GM19463 (cell line): Measurements from ENCODE around the gene FAM151A.
"Not testable (repeated sequence)": the region's sequence is repeated elsewhere in the genome, so short reads cannot be mapped to it uniquely, and the experiment has no call there.

Experiments used
- ATAC-seq: cut with Tn5 transposase; IDR thresholded peaks from one replicate; pipeline ENCODE4 v1.9.1; 2021; ENCODE audit warnings: mild to moderate bottlenecking, moderate library complexity; ENCODE audit not compliant: unreplicated experiment

FAM151A gene

DNA sequence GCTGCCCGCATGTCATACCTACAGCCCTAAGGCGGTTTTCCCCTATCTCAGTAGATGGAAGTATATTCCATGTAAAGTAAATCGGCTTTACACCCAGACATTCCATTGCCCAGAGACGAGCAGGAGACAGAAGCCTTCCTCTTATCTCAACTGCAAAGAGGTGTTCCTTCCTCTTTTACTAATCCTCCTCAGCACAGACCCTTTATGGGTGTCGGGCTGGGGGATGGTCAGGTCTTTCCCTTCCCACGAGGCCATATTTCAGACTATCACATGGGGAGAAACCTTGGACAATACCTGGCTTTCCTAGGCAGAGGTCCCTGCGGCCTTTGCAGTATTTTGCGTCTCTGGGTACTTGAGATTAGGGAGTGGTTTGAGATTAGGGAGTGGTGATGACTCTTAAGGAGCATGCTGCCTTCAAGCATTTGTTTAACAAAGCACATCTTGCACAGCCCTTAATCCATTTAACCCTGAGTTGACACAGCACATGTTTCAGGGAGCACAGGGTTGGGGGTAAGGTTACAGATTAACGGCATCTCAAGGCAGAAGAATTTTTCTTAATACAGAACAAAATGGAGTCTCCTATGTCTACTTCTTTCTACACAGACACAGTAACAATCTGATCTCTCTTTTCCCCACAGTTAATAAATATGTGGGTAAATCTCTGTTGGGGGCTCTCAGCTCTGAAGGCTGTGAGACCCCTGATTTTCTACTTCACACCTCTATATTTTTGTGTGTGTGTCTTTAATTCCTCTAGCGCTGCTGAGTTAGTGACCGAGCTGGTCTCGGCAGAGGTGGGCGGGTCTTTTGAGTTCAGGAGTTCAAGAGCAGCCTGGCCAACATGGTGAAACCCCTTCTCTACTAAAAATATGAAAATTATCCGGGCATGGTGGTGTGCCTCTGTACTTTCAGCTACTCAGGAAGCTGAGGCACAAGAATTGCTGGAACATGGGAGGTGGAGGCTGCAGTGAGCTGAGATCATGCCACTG is 13.4 kb upstream of the FAM151A start:
- ATAC-seq = not testable (repeated sequence)

DNA sequence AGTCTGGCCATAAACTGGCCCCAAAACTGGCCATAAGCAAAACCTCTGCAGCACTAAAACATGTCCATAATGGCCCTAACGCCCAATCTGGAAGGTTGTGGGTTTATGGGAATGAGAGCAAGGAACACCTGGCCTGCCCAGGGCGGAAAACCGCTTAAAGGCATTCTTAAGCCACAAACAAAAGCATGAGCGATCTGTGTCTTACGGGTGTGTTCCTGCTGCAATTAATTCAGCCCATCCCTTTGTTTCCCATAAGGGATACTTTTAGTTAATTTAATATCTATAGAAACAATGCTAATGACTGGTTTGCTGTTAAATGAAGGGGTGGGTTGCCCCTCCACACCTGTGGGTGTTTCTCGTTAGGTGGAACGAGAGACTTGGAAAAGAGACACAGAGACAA is 12.5 kb upstream of the FAM151A start:
- ATAC-seq = not testable (repeated sequence)

DNA sequence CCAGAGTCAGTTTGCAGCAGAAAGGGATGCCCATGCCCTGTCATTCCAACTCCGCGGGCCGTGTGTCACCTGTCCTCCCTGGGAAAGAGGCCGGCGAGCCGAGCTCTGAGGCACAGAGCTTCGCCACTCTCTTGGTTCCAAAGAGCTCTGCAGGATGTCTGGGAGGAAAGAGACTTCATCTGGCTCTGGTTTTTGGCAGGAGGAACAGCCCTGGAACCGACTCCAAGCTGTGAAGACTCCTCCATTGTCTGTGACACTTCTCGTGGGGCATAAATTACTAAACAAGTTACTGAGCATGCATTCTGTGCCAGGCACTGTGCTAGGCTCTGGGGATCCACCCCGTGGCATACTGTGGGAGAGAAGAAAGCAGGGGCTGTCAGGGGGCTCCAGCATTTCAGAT is 3.9 kb upstream of the FAM151A start:
- ATAC-seq = no peak

DNA sequence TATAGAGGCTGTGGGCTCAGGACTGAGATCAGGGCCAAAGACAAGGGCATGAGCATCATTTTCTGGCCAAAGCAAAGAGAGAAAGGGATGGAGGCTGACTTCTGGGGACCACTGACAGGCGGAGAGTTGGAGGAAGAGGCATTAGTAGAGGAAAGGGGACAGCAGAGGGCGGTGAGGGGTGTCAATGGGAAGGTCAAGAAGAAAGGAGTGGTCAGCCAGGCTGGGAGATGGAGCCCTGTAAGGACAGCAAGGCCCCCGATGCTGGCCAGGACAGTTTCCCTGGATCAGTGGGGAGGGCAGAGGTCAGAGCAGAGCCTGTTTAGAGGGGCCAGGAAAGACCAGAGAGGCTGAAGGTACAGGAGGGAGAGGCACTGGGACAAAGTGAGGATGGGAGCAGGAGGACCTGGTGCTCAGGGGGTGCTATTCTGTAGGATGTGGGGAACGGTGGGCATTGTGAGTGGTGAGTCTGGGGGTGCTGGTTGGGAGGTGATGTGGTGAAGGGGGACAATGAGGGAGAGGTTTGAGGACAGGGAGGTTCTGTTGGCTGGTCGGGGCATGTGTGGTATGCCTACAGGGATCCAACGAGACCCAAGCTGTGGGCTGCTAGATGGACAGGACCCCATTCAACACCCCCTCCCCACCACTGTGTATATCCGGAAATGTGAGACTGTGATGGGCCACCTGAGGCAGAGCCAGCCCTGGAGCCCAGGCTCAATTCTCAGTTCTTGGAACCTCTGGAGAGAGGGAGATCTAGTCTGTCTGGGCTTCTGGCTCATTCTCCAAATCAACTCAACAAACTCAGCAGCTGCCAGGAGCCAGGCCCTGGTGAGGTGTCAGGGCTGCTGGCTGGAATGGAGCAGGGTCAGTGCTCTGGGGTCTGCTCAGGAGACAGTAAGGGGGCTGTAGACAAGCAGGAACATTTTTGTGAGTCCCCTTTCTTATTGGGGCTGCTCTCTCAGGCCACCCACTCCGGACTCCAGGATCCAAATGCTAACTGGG is 1.4 kb upstream of the FAM151A start:
- ATAC-seq = no peak

DNA sequence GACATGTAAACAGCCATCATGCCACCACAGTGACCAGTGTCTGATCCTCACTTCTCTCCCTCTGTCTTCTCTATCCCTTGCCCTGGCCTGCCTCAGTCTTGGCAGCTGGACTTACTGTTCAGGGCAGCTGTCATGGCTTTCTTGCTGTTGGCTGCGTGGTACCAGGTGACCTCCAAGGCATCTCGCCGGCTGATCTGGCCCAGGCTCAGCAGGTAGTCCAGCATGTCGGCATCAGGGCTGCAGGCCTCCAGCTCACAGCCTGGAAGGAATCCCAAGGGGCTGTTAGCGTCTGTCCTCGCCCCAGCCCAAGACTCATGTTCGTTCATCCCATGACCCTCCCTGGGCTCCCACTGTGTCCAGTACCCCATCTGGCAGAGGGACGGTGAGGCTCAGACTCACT is 3.6 kb downstream of the FAM151A start:
- no peak for ATAC-seq

DNA sequence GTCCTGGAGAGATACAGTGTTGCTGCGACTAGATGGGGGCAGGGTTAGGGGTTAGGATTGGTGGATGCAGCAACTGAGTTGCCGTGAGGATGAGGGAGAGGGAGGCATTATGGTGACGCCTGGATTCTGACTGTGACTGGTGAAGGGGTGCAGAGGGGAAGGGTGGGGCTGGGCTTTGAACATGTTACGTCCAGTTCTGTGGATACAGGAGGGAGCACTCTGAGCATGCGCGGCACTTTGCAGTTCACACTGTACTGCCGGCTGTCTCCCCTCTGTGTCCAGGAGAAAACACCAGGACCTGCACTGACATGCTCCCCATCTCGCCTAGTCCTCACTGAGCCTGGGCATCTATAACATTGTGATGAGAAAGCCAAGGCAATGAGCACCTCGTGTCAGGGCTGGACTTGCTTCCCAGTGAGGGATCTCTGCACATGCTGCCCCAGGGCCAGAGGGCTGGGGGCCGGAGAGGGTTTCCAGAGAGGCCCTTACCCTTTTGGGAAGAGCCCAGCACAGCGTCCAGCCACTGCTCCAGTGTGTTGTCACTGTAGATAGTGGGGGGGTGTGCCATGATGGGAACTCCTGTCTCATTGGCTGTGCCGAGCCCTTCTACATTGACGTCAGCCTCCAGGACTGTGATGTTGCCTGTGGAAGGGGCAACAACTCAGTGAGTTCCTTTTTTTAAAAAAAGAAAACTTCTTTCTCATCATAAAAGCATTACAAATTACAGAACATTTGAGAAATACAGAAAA is 7.6 kb downstream of the FAM151A start:
- no peak for ATAC-seq

DNA sequence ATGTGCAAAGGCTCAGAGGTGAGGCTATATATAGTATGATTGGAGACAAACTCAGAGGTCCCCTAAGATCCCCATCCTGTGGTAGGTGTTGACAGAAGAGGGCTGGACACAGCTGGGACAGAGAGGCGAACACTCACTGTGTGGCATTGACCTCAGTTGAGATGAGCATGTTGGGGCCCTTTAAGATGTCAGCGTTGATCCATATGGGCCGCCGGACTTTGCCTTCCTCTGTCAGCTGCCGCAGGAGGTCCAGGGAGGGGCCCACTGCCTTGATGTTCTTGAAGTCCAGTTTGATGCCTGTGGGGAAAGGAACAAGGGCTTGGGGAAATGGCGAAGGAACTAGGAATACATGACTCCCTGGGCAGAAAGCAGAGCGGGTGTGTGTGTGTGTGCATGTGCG is 8.8 kb downstream of the FAM151A start:
- no peak for ATAC-seq

DNA sequence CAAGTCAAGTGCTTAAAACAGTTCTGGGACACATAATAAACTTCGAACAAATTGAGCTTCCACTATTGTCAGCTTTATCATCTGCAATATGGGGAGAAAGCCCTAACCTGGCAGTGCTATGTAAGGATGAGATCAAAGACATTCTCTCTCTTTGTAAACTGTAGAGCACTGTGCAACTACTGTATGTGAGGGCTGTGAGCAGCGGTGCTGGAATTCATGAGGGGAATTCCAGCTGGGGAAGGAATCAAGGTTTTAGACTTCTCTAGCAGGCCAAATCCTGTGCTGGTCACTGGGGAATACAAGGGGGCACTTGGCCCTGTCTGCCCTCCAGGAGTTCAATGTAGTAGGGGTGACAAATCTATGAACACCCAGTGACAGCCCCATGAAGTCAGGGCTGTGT is 9.3 kb downstream of the FAM151A start:
- ATAC-seq = no peak

DNA sequence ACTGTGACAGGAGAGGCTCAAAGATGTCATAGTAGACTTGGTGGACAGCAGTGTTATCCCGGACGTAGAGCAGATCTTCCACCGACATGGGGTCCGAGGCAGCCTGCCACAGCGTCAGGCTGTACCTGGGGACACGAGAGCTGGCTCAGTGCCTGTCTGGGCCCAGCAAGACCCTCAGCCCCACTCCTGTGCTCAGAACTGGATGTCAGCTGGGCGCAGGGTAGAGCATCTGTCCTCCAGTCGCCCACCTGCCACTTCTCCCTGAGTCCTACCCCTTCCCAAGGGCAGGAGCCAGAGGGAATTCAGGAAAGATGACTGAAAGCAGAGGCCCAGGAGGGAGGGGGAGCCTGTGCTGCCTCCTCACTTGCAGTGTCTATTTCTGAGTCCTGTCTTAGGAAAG is 11.7 kb downstream of the FAM151A start:
- ATAC-seq = no peak

DNA sequence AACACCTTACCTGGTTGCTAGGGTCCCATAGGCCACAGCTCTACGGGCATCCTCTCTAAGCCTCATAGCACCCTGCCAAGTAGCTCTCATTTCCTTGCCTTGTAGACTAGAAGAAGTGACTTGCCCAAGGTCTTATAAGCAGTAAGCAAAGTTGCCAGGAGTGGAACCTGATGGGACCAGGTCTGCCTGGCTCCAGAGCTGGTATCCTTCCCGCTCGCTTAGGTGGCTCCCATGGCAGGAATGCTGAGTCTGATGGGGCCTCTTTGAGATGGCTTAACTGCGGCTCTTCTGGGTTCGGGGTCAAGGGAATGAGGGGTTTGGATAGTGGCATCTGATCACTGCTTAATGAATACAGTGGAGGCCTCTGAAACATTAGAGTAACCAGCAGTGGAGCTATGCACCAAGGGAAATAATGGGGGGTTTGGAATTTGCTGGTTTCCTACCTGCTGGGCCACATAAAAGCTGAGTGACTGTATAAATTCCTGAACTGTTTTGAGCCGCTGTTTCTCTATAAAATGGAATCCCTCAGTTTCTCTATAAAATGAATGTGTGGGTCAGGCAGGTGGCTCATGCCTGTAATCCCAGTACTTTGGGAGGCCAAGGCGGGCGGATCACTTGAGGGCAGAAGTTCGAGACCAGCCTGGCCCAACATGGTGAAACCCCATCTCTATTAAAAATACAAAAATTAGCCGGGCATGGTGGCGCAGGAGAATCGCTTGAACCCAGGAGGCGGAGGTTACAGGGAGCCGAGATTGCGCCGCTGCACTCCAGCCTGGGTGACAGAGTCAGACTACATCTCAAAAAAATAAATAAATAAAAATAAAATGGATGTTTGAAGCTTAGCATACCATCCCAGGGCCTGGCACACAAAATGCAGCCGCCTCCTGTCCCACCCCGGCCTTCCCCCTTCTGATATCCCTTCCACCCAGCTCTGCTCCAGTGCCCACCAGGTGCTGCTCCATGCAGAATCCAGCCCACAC is 12.4 kb downstream of the FAM151A start:
- no peak for ATAC-seq

DNA sequence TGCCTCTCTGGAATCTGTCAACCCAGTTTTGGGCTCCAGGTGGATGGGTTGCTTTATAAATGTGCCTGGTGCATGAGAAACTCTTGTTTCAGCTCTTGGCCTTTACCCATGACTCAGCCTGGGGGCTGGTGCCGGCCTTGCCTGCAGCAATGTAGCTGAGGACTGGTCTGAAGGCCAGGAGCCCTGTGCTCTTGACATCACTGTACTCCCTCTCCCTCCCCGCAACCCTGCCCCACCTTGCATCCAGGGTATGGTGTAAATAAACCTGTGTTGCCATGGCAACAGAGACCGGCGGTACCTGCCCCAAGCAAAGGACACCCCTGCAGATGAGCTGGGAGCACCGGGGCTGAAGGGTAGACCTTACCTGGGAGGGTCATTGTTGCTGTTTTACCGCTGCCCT is 13.3 kb downstream of the FAM151A start:
- ATAC-seq = no peak

DNA sequence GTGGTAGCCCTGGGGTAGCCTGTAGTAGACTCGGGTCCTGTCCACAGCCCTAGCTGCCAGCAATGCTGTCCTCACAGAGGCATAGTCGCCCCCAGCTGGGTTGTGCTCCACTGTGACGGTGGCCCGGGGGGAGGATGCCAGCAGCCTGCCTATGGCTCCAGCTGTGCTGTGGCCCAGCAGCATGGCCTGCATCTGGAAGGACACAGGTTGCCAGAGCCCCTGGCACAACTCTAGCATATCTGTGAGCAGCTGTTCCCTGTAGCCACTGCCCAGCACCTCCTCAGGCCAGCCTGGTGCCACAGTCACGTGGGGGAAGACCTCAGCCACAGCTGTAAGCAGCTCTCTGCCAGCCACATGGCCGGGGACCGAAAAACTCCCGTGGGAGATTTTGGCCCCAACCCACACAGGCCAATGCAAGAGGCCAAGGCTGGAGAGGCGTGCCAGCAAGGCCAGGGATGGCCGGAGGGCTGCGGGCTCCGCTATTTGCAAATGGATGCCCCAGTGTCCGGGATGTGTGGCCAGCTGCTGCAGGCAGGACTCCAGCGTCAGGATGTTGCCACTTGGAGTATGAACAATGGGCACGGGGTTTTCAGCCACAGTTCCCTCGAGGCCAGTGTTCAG is 13.9 kb downstream of the FAM151A start:
- ATAC-seq = no peak

DNA sequence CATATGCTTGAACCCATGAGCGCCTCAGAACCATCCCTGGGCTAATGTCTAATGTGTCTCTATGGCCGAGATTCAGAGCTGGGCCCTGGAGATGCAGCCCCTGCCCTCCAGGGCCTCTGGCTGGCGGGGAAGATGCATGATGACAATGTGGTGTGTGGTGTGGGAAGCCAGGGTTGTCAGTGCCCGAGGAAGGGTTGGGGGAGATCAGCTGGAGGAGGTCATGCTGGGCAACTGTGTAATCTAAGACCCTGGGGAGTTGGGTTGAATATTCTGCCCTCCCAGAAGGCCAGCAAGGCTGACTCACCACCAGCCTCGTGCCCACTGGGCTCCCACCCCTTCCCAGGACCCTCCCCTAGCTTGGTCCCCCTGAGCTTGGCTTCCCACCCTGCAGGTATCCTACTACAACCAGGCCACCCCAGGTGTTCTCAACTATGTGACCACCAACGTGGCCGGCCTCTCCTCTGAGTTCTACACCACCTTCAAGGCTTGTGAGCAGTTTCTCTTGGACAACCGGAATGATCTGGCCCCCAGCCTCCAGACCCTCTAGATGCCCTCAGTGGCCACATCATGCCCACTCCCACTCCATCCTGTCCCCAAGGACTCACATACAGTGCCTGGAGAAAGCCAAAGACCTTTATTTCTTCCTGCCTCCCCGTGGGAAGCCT is 14.6 kb downstream of the FAM151A start:
- ATAC-seq = no peak

DNA sequence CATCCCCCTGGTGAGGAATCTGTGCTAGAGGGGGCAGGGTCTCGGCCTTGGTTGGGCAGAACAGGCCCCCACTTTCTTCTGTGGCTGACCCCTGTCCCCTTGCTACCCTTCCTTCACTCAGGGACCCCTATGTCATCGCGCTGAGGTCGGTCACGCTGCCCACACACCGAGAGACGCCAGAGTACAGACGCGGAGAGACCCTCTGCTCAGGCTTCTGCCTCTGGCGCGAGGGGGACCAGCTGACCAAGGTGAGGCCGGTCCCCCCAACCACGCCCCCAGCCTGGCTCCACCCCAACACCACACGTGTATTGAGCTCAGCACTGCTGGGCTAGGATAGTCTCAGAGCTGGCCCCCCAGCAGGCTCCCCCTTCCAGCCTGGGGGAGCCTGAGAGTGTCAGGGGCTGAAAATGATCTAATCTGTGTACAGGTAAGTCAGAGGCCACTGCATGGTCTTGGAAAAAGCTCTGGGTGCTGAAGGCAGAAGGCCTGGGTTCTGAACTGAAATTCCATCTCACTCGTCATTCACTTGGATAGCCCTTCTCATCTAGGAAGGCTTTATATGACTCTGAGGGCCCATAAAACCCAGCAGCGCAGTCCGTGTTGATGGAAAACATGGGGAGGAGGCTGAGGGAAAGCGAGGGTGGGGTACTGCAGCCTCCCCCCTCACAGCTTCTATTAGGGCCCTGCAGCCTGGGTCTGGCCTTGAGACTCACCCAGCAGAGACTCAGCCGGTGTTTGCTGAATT is 15.3 kb downstream of the FAM151A start:
- no peak for ATAC-seq

DNA sequence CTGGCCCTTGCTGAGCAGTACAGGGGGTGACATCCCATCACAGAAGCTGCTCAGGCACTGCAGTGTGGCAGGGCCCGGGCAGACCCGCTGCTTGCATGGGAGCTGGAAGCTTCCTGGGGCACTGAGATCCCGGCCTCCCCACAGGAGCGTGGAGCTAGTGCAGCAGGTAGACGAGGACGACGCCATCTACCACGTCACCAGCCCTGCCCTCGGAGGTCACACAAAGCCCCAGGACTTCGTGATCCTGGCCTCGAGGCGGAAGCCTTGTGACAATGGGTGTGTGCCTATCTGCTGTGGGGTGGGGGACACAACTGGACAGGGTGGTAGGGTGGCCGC is 16.4 kb downstream of the FAM151A start:
- no peak for ATAC-seq

DNA sequence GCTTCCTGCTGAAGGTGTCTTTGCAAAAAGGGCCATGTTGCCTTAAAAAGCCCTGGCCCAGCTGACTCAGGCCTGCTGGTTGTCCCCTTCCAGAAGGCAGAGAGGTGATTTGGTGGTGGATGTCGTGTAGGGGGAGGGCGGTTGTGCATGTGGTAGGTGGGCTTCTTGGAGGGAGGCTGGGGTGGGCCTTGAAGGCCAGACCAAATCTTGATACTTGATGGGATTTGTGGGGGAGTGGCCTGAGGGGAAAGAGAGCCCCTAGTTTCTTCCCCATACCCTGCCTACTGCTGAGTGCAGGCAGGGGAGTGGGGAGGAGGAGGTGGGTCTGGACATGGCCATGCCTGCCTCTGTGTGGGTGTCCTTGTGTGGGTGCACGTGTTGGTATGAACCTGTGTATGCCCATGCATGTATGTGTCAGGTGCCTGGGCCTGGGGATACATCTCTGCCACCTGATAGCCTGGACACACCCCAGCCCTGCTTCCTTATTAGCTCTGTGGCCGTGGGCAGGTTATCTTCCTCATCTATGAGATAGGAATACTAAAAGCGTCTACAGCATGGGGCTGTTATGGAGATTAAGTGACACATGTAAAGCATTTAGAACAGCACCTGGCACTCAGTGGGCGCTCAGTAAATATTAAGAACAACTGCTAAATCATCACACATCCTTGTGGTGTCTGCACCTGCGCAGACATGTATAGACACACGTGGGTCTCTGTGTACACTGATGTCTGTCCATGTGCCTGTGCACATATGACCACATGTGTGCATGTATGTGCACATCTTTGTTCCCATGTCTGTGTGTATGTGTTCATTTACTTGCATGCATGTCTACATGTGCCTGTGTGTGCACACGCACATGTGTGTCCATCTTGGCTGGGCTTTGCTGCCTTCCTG is 17.0 kb downstream of the FAM151A start:
- no peak for ATAC-seq
